Measurements from ENCODE around the gene PRDM2.

The PRDM2 gene

GRCh38 chr1:13804240-13804633 is 104.2 kb downstream of the PRDM2 start:
- Histone ChIP-seq H4K91ac (ENCODE audit: low read depth, low read length) (no peak overlapping the region), H3K18ac (ENCODE audit: low read length) (no peak overlapping the region), H3K9me3 (ENCODE audit: insufficient read depth, low read depth, low read length) (no peaks in the 10 kb centered on the region), H3K79me1 (ENCODE audit: low read length) (no peaks in the 10 kb centered on the region), H2BK5ac (ENCODE audit: low read depth, low read length, poor library complexity) (no peak overlapping the region), H2AFZ (ENCODE audit: insufficient read depth, low read length, poor library complexity) (no peak overlapping the region), H2BK120ac (ENCODE audit: insufficient read depth, low read length, poor library complexity) (no peak overlapping the region), H3K23ac (ENCODE audit: low read length) (no peak overlapping the region), H3K9ac (ENCODE audit: low read length) (no peak overlapping the region), H3K4me3 (ENCODE audit: low read depth, low read length) (no peak overlapping the region), H3K79me2 (ENCODE audit: control insufficient read depth, insufficient read depth, low read length, poor library complexity) (no peaks in the 10 kb centered on the region), H2AK5ac (ENCODE audit: low read length) (no peak overlapping the region), H3K27ac (ENCODE audit: low read depth, low read length) (no peak overlapping the region), H3K36me3 (ENCODE audit: control insufficient read depth in 1 of 2, insufficient read depth in 2 of 2, low read length in 2 of 2) (peaks cover 0 to under 1% of the 10 kb centered on the region in 2 experiments), H3K14ac (ENCODE audit: low read length) (no peak overlapping the region), H3K27me3 (ENCODE audit: insufficient read depth, low read length) (no peaks in the 10 kb centered on the region), H3K4me2 (ENCODE audit: low read length) (no peak overlapping the region), H3K4ac (ENCODE audit: low read depth, low read length) (no peak overlapping the region), H4K8ac (ENCODE audit: low read depth, low read length) (no peak overlapping the region), H2BK12ac (ENCODE audit: low read length) (no peak overlapping the region), H4K12ac (ENCODE audit: low read depth, low read length) (no peak overlapping the region), H3K4me1 (ENCODE audit: control insufficient read depth in 1 of 2, insufficient read depth in 2 of 2, low read length in 2 of 2) (peaks cover 8 to 10% of the 10 kb centered on the region in 2 experiments)
- DNase-seq = no peak
- no CpG with 5 or more reads among the region's 11 CpGs for WGBS (ENCODE audit: extremely low coverage, insufficient coverage, insufficient read length)

DNA sequence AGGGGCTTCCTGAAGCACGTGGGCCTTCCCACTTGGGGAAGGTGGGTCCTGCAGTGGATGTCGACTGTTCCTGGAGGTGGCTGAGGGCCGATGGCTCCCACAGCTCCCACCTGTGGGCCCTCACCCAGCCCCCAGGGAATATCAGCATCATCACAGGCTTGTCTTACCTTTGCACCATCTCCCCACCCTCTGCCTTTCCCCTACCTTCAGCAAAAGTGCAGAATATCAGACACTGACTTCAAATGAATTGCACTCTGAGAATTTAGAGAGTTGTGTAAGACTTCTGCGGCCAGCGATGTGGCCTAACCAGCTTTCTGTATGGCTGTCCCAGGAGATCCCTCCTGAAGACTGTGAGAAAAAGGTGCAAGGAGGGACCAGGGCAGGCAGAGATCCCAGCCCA is 105.4 kb downstream of the PRDM2 start:
- H3K9me3 ChIP-seq (ENCODE audit: insufficient read depth, low read depth, low read length) = no peaks in the 10 kb centered on the region
- H2BK12ac ChIP-seq (ENCODE audit: low read length) = no peak overlapping the region
- no peaks in the 10 kb centered on the region for H3K79me1 ChIP-seq (ENCODE audit: low read length)
- H2BK5ac ChIP-seq (ENCODE audit: low read depth, low read length, poor library complexity) = no peak overlapping the region
- H4K12ac ChIP-seq (ENCODE audit: low read depth, low read length) = no peak overlapping the region
- no peak overlapping the region for H3K9ac ChIP-seq (ENCODE audit: low read length)
- no peak overlapping the region for H3K4me2 ChIP-seq (ENCODE audit: low read length)
- no CpG with 5 or more reads among the region's 5 CpGs for WGBS (ENCODE audit: extremely low coverage, insufficient coverage, insufficient read length)
- no peak overlapping the region for H4K8ac ChIP-seq (ENCODE audit: low read depth, low read length)
- no peak overlapping the region for H3K27ac ChIP-seq (ENCODE audit: low read depth, low read length)
- H3K4me1 ChIP-seq (ENCODE audit: control insufficient read depth in 1 of 2, insufficient read depth in 2 of 2, low read length in 2 of 2) = peaks cover 7 to 10% of the 10 kb centered on the region in 2 experiments
- H3K18ac ChIP-seq (ENCODE audit: low read length) = no peak overlapping the region
- no peak overlapping the region for H3K4ac ChIP-seq (ENCODE audit: low read depth, low read length)
- H2AFZ ChIP-seq (ENCODE audit: insufficient read depth, low read length, poor library complexity) = no peak overlapping the region
- no peak overlapping the region for H3K23ac ChIP-seq (ENCODE audit: low read length)
- no peaks in the 10 kb centered on the region for H3K27me3 ChIP-seq (ENCODE audit: insufficient read depth, low read length)
- peaks cover 0 to 3% of the 10 kb centered on the region in 2 experiments for H3K36me3 ChIP-seq (ENCODE audit: control insufficient read depth in 1 of 2, insufficient read depth in 2 of 2, low read length in 2 of 2)
- DNase-seq = peak; percentile 94 to 96
- H2AK5ac ChIP-seq (ENCODE audit: low read length) = no peak overlapping the region
- no peak overlapping the region for H4K91ac ChIP-seq (ENCODE audit: low read depth, low read length)
- no peak overlapping the region for H3K14ac ChIP-seq (ENCODE audit: low read length)
- no peak overlapping the region for H2BK120ac ChIP-seq (ENCODE audit: insufficient read depth, low read length, poor library complexity)
- no peak overlapping the region for H3K4me3 ChIP-seq (ENCODE audit: low read depth, low read length)
- H3K79me2 ChIP-seq (ENCODE audit: control insufficient read depth, insufficient read depth, low read length, poor library complexity) = no peaks in the 10 kb centered on the region

DNA sequence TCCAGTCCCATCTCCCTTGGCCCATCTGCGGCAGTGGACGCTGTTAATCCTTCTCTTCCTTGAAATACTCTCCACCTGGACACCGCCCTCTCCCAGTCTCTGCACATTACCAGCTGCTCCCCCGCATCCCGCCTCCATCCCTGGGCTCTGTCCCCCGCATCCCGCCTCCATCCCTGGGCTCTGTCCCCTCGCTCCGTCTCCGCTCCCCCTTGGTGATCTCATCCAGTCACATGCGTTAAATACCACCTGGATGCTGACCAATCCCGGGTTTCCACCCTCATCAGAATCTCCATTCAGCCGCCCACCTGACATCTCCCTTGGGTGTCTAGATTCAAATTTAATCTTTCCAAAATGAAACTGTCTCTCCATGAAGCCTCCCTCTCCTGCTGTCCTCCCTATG is 106.1 kb downstream of the PRDM2 start:
- no peak overlapping the region for H4K91ac ChIP-seq (ENCODE audit: low read depth, low read length)
- H3K4me3 ChIP-seq (ENCODE audit: low read depth, low read length) = no peak overlapping the region
- no peak overlapping the region for H3K14ac ChIP-seq (ENCODE audit: low read length)
- H2BK12ac ChIP-seq (ENCODE audit: low read length) = no peak overlapping the region
- no peak overlapping the region for H3K4me2 ChIP-seq (ENCODE audit: low read length)
- DNase-seq = no peak
- H3K79me2 ChIP-seq (ENCODE audit: control insufficient read depth, insufficient read depth, low read length, poor library complexity) = no peaks in the 10 kb centered on the region
- H2BK120ac ChIP-seq (ENCODE audit: insufficient read depth, low read length, poor library complexity) = no peak overlapping the region
- H2BK5ac ChIP-seq (ENCODE audit: low read depth, low read length, poor library complexity) = no peak overlapping the region
- no peak overlapping the region for H3K27ac ChIP-seq (ENCODE audit: low read depth, low read length)
- peaks cover 0 to 3% of the 10 kb centered on the region in 2 experiments for H3K36me3 ChIP-seq (ENCODE audit: control insufficient read depth in 1 of 2, insufficient read depth in 2 of 2, low read length in 2 of 2)
- no peak overlapping the region for H3K4ac ChIP-seq (ENCODE audit: low read depth, low read length)
- no peak overlapping the region for H3K18ac ChIP-seq (ENCODE audit: low read length)
- no peaks in the 10 kb centered on the region for H3K9me3 ChIP-seq (ENCODE audit: insufficient read depth, low read depth, low read length)
- peaks cover 4 to 7% of the 10 kb centered on the region in 2 experiments for H3K4me1 ChIP-seq (ENCODE audit: control insufficient read depth in 1 of 2, insufficient read depth in 2 of 2, low read length in 2 of 2)
- H4K8ac ChIP-seq (ENCODE audit: low read depth, low read length) = no peak overlapping the region
- H3K23ac ChIP-seq (ENCODE audit: low read length) = no peak overlapping the region
- H2AFZ ChIP-seq (ENCODE audit: insufficient read depth, low read length, poor library complexity) = no peak overlapping the region
- no CpG with 5 or more reads among the region's 13 CpGs for WGBS (ENCODE audit: extremely low coverage, insufficient coverage, insufficient read length)
- no peaks in the 10 kb centered on the region for H3K79me1 ChIP-seq (ENCODE audit: low read length)
- H3K27me3 ChIP-seq (ENCODE audit: insufficient read depth, low read length) = no peaks in the 10 kb centered on the region
- no peak overlapping the region for H2AK5ac ChIP-seq (ENCODE audit: low read length)
- H3K9ac ChIP-seq (ENCODE audit: low read length) = no peak overlapping the region
- H4K12ac ChIP-seq (ENCODE audit: low read depth, low read length) = no peak overlapping the region

DNA sequence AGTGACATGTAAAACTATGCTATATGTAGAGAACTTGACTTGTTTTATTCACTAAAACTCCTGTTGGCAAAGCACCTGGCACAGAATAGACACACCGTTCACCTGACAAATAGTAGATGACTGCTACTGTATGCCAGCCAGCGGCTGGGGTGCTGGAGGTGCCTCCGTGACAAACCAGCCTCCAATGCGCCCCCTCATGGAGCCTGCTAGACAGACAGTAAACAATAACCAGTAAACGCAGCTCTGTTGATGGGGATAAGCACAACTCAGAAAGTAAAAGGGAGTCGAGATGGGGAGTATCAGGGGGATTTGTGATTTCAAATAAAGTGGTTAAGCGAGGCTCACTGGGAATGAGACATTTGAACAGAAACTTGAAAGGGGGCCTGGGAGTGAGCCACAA is 107.2 kb downstream of the PRDM2 start:
- Histone ChIP-seq H3K27me3 (ENCODE audit: insufficient read depth, low read length) (no peaks in the 10 kb centered on the region), H2AK5ac (ENCODE audit: low read length) (no peak overlapping the region), H4K8ac (ENCODE audit: low read depth, low read length) (no peak overlapping the region), H4K12ac (ENCODE audit: low read depth, low read length) (no peak overlapping the region), H2BK5ac (ENCODE audit: low read depth, low read length, poor library complexity) (no peak overlapping the region), H2AFZ (ENCODE audit: insufficient read depth, low read length, poor library complexity) (no peak overlapping the region), H3K79me1 (ENCODE audit: low read length) (no peaks in the 10 kb centered on the region), H3K4me3 (ENCODE audit: low read depth, low read length) (no peak overlapping the region), H3K14ac (ENCODE audit: low read length) (no peak overlapping the region), H3K4ac (ENCODE audit: low read depth, low read length) (no peak overlapping the region), H3K36me3 (ENCODE audit: control insufficient read depth in 1 of 2, insufficient read depth in 2 of 2, low read length in 2 of 2) (peaks cover 0 to 3% of the 10 kb centered on the region in 2 experiments), H2BK120ac (ENCODE audit: insufficient read depth, low read length, poor library complexity) (no peak overlapping the region), H3K27ac (ENCODE audit: low read depth, low read length) (no peak overlapping the region), H3K18ac (ENCODE audit: low read length) (no peak overlapping the region), H3K79me2 (ENCODE audit: control insufficient read depth, insufficient read depth, low read length, poor library complexity) (no peaks in the 10 kb centered on the region), H3K23ac (ENCODE audit: low read length) (no peak overlapping the region), H4K91ac (ENCODE audit: low read depth, low read length) (no peak overlapping the region), H3K4me1 (ENCODE audit: control insufficient read depth in 1 of 2, insufficient read depth in 2 of 2, low read length in 2 of 2) (no peaks in the 10 kb centered on the region), H3K4me2 (ENCODE audit: low read length) (no peak overlapping the region), H3K9me3 (ENCODE audit: insufficient read depth, low read depth, low read length) (peaks cover 3% of the 10 kb centered on the region), H3K9ac (ENCODE audit: low read length) (no peak overlapping the region), H2BK12ac (ENCODE audit: low read length) (no peak overlapping the region)
- peak in 1 of 2 donors; percentile 45 for DNase-seq
- no CpG with 5 or more reads among the region's 7 CpGs for WGBS (ENCODE audit: extremely low coverage, insufficient coverage, insufficient read length)
